HepG2 (cell line): ENCODE data around the gene PPP2R5B. TPM values are rescaled to one million over a fixed set of nuclear protein-coding genes. Genes with fewer than 3 reads are reported as not detected.

Source experiments
- EP300 ChIP-seq, 3 experiments: sonication (generic) in 1 of 3; formaldehyde crosslinking in 1 of 3; IDR thresholded peaks; 2 replicates each; pipeline versions ENCODE4 v1.5.1 to v1.6.1; 2011 to 2020; ENCODE audit warnings: low read depth in 2 of 3, low read length in 2 of 3, borderline replicate concordance in 1 of 3, improper control_type of control experiment in 1 of 3, mild to moderate bottlenecking in 1 of 3, missing genetic modification reagents in 1 of 3, moderate library complexity in 1 of 3
- KIAA2018 ChIP-seq: sonication (generic); formaldehyde crosslinking; IDR thresholded peaks from 2 replicates; pipeline ENCODE4 v1.5.0; 2020; ENCODE audit warnings: mild to moderate bottlenecking, missing genetic modification reagents, borderline replicate concordance
- LBX2 ChIP-seq: sonication (generic); formaldehyde crosslinking; IDR thresholded peaks from 2 replicates; pipeline ENCODE4 v1.5.0; 2020; ENCODE audit warnings: missing genetic modification reagents, mild to moderate bottlenecking, borderline replicate concordance
- POLR2AphosphoS2 ChIP-seq: IDR thresholded peaks from 2 replicates; pipeline ENCODE4 v1.6.1; 2011; ENCODE audit warnings: low read depth, low read length, improper control_type of control experiment
- RBM39 ChIP-seq: fragments of 200-400 bp; formaldehyde crosslinking; IDR thresholded peaks from one replicate; pipeline ENCODE4 v1.6.1; 2018; ENCODE audit warnings: antibody characterized with exemption, mild to moderate bottlenecking, low read depth, low read length; ENCODE audit not compliant: poor library complexity, severe bottlenecking
- REL ChIP-seq: sonication (generic); formaldehyde crosslinking; conservative IDR thresholded peaks from 2 replicates; pipeline ENCODE4 v1.8.0; 2022; ENCODE audit warnings: mild to moderate bottlenecking, missing genetic modification reagents, moderate library complexity
- ZNF17 ChIP-seq: sonication (generic); formaldehyde crosslinking; IDR thresholded peaks from 2 replicates; pipeline ENCODE4 v1.5.0; 2020; ENCODE audit warnings: mild to moderate bottlenecking, missing genetic modification reagents
- ZNF33A ChIP-seq: sonication (generic); formaldehyde crosslinking; IDR thresholded peaks from 2 replicates; pipeline ENCODE4 v1.5.1; 2020; ENCODE audit warnings: missing genetic modification reagents, mild to moderate bottlenecking, moderate library complexity, borderline replicate concordance
- ZNF724P ChIP-seq: sonication (generic); formaldehyde crosslinking; IDR thresholded peaks from 2 replicates; pipeline ENCODE4 v1.8.0; 2022; ENCODE audit warnings: missing genetic modification reagents, borderline replicate concordance
- ZNF83 ChIP-seq: sonication (generic); formaldehyde crosslinking; IDR thresholded peaks from 2 replicates; pipeline ENCODE4 v1.4.0; 2020; ENCODE audit warnings: missing genetic modification reagents, mild to moderate bottlenecking, borderline replicate concordance
- polyA plus RNA-seq, 8 experiments: library from polyadenylated mRNA; depleted of rRNA in 3 of 8; stranded (reverse) in 7 of 8; unstranded in 1 of 8; fragments of >200 nt; fragmentation: Illumina TruSeq in 4 of 8; extraction: Trizol in 4 of 8; gene quantifications; 2 replicates each; pipeline versions ENCODE4 v1.2.1 to v1.2.3, GENCODE V29; 2011 to 2016; ENCODE audit warnings: low read depth in 4 of 8, missing spikeins in 1 of 8, mixed read lengths in 1 of 8; ENCODE audit not compliant: insufficient read depth in 1 of 8
- total RNA-seq, 5 experiments: library from RNA; depleted of rRNA; stranded (reverse); fragments of >200 nt; fragmentation: Illumina TruSeq; extraction: Trizol; gene quantifications; 2 replicates each; pipeline ENCODE4 v1.2.3, GENCODE V29; 2016; ENCODE audit warnings: low read depth in 1 of 5
- TF ChIP-seq, protein P1 (sequence below): sonication (generic); formaldehyde crosslinking; conservative IDR thresholded peaks from 2 replicates; pipeline ENCODE4 v1.4.0; 2020; ENCODE audit warnings: missing genetic modification reagents
- TF ChIP-seq, protein P2 (sequence below), 2 experiments: IDR thresholded peaks; 2 replicates each; pipeline ENCODE4 v1.6.1; 2011 to 2012; ENCODE audit warnings: low read length in 2 of 2, borderline replicate concordance in 1 of 2, low read depth in 1 of 2, mild to moderate bottlenecking in 1 of 2, moderate library complexity in 1 of 2

The PPP2R5B gene
- total and polyA plus RNA-seq, 2 of the 13 experiments (the other 11 are each of a cell fraction or from before 2014, with no cell fraction given): 2.3 to 8.3 TPM

DNA sequence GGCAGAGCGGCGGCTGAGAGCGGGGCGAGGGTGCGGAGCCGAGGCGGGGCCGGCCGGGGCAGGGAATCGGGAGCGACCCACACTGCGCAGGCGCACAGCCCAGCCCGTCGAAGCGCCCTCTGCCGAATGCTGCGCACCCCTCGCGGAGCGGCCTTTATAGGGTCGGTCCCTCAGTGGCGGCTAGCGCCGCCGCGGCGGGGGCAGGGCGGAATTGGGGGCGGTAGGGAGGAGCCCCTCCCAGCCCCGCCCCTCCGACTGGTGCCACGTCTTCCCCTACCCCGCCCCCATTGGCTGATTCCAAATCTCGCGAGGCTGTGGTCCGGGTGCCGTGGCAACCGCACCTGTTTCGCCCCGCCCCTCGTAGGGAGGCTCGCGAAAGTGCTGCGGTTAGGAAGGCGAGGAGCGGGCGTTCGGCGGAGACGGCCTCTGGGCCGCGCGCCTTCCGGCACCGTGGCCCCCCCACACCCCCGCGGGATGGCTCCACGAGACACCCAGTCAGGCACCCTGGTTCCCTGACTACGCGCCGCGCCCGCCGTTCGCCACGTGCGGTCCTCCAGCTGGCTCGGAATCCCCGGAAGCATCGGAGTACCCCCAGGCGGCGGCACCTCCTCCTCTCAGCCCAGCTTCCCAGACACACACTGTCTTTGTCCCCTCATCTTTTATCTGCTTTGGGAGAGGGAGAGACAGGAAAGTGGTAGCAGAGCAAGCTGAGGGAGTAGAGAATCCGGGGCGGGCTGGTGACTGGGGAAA, 45.8 kb upstream of the PPP2R5B start, which contains the start of gene EHD1 (continued):
- TF ChIP-seq KIAA2018 (CRISPR knock-in tag) (no peak), ZNF17 (no peak), ZNF724P (CRISPR knock-in tag) (no peak), EP300 (IDR thresholded peaks at IDR 0.05; ENCODE audit: low read depth in 2 of 2, low read length in 2 of 2) (peak in 1 of 2 experiments; percentile 9; a peak in 1 of 4 replicates), EP300 (CRISPR knock-in tag; IDR thresholded peaks at IDR 0.05; ENCODE audit: borderline replicate concordance) (no peak; the same call in 1 of the 2 replicates), POLR2AphosphoS2 (peak; percentile 66; the same call in 1 of the 2 replicates), REL (CRISPR knock-in tag) (no peak), ZNF33A (no peak), ZNF83 (CRISPR knock-in tag) (no peak), LBX2 (no peak), RBM39 (peak; percentile 66)
- TF ChIP-seq, protein P1, sequence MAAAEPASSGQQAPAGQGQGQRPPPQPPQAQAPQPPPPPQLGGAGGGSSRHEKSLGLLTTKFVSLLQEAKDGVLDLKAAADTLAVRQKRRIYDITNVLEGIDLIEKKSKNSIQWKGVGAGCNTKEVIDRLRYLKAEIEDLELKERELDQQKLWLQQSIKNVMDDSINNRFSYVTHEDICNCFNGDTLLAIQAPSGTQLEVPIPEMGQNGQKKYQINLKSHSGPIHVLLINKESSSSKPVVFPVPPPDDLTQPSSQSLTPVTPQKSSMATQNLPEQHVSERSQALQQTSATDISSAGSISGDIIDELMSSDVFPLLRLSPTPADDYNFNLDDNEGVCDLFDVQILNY (CRISPR knock-in tag): no peak
- TF ChIP-seq, protein P2, sequence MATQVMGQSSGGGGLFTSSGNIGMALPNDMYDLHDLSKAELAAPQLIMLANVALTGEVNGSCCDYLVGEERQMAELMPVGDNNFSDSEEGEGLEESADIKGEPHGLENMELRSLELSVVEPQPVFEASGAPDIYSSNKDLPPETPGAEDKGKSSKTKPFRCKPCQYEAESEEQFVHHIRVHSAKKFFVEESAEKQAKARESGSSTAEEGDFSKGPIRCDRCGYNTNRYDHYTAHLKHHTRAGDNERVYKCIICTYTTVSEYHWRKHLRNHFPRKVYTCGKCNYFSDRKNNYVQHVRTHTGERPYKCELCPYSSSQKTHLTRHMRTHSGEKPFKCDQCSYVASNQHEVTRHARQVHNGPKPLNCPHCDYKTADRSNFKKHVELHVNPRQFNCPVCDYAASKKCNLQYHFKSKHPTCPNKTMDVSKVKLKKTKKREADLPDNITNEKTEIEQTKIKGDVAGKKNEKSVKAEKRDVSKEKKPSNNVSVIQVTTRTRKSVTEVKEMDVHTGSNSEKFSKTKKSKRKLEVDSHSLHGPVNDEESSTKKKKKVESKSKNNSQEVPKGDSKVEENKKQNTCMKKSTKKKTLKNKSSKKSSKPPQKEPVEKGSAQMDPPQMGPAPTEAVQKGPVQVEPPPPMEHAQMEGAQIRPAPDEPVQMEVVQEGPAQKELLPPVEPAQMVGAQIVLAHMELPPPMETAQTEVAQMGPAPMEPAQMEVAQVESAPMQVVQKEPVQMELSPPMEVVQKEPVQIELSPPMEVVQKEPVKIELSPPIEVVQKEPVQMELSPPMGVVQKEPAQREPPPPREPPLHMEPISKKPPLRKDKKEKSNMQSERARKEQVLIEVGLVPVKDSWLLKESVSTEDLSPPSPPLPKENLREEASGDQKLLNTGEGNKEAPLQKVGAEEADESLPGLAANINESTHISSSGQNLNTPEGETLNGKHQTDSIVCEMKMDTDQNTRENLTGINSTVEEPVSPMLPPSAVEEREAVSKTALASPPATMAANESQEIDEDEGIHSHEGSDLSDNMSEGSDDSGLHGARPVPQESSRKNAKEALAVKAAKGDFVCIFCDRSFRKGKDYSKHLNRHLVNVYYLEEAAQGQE (IDR thresholded peaks at IDR 0.05; ENCODE audit: borderline replicate concordance in 1 of 2, low read depth in 1 of 2, low read length in 2 of 2): no peak; a peak in 1 of 4 replicates
